Ishikawa (cell line): ENCODE results near the gene GLIPR1.

ENCODE experiments used
- EP300 ChIP-seq: IDR thresholded peaks from 2 replicates; pipeline ENCODE4 v1.6.1; 2012; ENCODE audit warnings: borderline replicate concordance
- FOXM1 ChIP-seq: IDR thresholded peaks from 2 replicates; pipeline ENCODE4 v1.6.1; 2012; ENCODE audit warnings: low read depth, borderline replicate concordance
- REST ChIP-seq: IDR thresholded peaks from 2 replicates; pipeline ENCODE4 v1.6.1; 2012; ENCODE audit warnings: low read depth, mild to moderate bottlenecking
- TAF1 ChIP-seq: IDR thresholded peaks from 2 replicates; pipeline ENCODE4 v1.6.1; 2012; ENCODE audit warnings: low read depth, mild to moderate bottlenecking
- TCF12 ChIP-seq: IDR thresholded peaks from 2 replicates; pipeline ENCODE4 v1.6.1; 2012; ENCODE audit warnings: low read depth
- YY1 ChIP-seq: IDR thresholded peaks from 2 replicates; pipeline ENCODE4 v1.6.1; 2012; ENCODE audit warnings: low read depth
- ZBTB7A ChIP-seq: IDR thresholded peaks from 2 replicates; pipeline ENCODE4 v1.6.1; 2012; ENCODE audit warnings: low read depth

- TF ChIP-seq YY1 = no peak
- no peak for TF ChIP-seq REST
- TF ChIP-seq EP300 = no peak
- no peak for TF ChIP-seq TCF12
- no peak for TF ChIP-seq TAF1
- no peak for TF ChIP-seq FOXM1
- TF ChIP-seq ZBTB7A = no peak
These were observed 59.3 kb downstream of the GLIPR1 start for GRCh38 chr12:75539889-75540288.
